ENCODE measurements around the gene ZNF286A.

GRCh38 chr17:15744885-15745284, 45.3 kb downstream of the ZNF286A start:
- TF ChIP-seq CTCF (conservative IDR thresholded peaks at IDR 0.05 in 1 of 2, IDR thresholded peaks at IDR 0.05 in 1 of 2; ENCODE audit: extremely low read depth in 1 of 2, insufficient read depth in 1 of 2, low read depth in 1 of 2, low read length in 2 of 2): no peak
- no peak for TF ChIP-seq EZH2 (IDR thresholded peaks at IDR 0.05; ENCODE audit: borderline replicate concordance, low read length)

All from mammary epithelial cell (primary cell).